GM12891 (cell line): ENCODE results near the gene SUPT5H.

Experiments
- POLR2A ChIP-seq: IDR thresholded peaks from 2 replicates; pipeline ENCODE4 v1.6.1; 2011; ENCODE audit warnings: low read depth, low read length, control low read depth
- POLR2AphosphoS5 ChIP-seq: IDR thresholded peaks from 2 replicates; pipeline ENCODE4 v1.6.1; 2011; ENCODE audit warnings: low read depth, low read length, control low read depth
- TAF1 ChIP-seq: IDR thresholded peaks from 2 replicates; pipeline ENCODE4 v1.6.1; 2011; ENCODE audit warnings: low read depth, low read length, control low read depth

DNA sequence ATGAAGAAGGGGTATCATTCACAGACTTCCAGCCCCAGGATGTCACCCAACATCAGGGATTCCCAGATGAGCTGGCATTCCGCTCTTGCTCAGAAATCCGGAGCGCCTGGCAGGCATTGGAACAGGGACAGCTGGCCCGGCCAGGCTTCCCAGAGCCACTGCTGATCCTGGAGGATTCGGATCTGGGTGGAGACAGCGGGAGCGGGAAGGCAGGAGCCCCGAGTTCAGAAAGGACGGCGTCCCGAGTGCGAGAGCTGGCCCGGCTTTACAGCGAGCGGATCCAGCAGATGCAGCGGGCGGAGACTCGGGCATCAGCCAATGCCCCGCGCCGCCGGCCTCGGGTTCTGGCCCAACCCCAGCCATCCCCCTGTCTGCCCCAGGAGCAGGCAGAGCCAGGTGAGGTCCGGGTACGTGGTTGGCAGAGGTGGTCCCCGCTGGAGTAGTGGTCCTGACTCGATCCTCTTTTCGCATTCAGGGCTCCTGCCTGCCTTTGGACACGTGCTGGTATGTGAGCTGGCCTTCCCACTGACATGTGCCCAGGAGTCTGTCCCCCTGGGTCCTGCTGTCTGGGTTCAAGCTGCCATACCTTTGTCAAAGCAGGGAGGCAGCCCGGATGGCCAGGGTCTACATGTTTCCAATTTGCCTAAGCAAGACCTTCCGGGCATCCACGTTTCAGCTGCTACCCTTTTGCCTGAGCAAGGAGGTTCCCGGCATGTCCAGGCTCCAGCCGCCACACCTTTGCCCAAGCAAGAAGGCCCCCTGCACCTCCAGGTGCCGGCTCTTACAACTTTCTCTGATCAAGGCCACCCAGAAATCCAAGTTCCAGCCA is 21.9 kb upstream of the SUPT5H start:
- TF ChIP-seq POLR2A (no peak), TAF1 (no peak), POLR2AphosphoS5 (no peak)
